Measurements from ENCODE around the gene ZNFX1. TPM values are rescaled to one million over a fixed set of nuclear protein-coding genes. Genes with fewer than 3 reads are reported as not detected.

The ZNFX1 gene
- 29.5 and 46.2 TPM in 2 replicates for total RNA-seq
- polyA plus RNA-seq, result 13.7 and 13.9 TPM in 2 replicates
- polyA plus RNA-seq (2012), result 27.4 and 33.1 TPM in 2 replicates
- 99.6 and 104 TPM in 2 replicates for polyA minus RNA-seq (ENCODE audit: low replicate concordance)

GRCh38 chr20:49278036-49278817, at the start of gene ZNFX1:
ZNFX1 (minus strand) TSS chr20:49278057; CDS start chr20:49275839, 2,218 bp downstream.
- H3K27ac ChIP-seq (ENCODE audit: insufficient read depth, low read length), result peak within 1 kb of the TSS; percentile 88
- DNase-seq (ENCODE audit: low read depth in 2 of 2), result peak; percentile 94 to 98
- TF ChIP-seq EZH2 (IDR thresholded peaks at IDR 0.05; ENCODE audit: low read length, missing control alignments), result no peak
- no peak for TF ChIP-seq CTCF (conservative IDR thresholded peaks at IDR 0.05 in 1 of 2, IDR thresholded peaks at IDR 0.05 in 1 of 2; ENCODE audit: low read depth in 1 of 2, low read length in 2 of 2)
- H3K36me3 ChIP-seq (ENCODE audit: control insufficient read depth, insufficient read depth, low read length), result peaks cover 34% of the 10 kb centered on the region
- H3K4me2 ChIP-seq (ENCODE audit: extremely low read depth, insufficient read depth, low read length), result peak within 1 kb of the TSS; percentile 92
- H3K9ac ChIP-seq (ENCODE audit: insufficient read depth, low read length), result peak within 1 kb of the TSS; percentile 84
- H3K4me1 ChIP-seq (ENCODE audit: control insufficient read depth, extremely low read depth, insufficient read depth, low read length), result peaks cover 3% of the 10 kb centered on the region
- H3K4me3 ChIP-seq (replicated peaks in 1 of 4; ENCODE audit: control extremely low read depth in 1 of 4, insufficient read depth in 1 of 4, low read depth in 3 of 4, low read length in 4 of 4), result peak within 1 kb of the TSS; percentile 64 to 100 (median 91)
- peaks cover 9% of the 10 kb centered on the region for H4K20me1 ChIP-seq (ENCODE audit: control insufficient read depth, extremely low read depth, insufficient read depth, low read length)
- no peaks in the 10 kb centered on the region for H3K27me3 ChIP-seq (ENCODE audit: control insufficient read depth, insufficient read depth, low read length)
- H2AFZ ChIP-seq (ENCODE audit: low read length), result peak within 1 kb of the TSS; percentile 67
- peaks cover 10% of the 10 kb centered on the region for H3K9me3 ChIP-seq (ENCODE audit: control insufficient read depth, insufficient read depth, low read depth, low read length)
- peaks cover 81% of the 10 kb centered on the region for H3K79me2 ChIP-seq (ENCODE audit: control insufficient read depth, insufficient read depth, low read length)

- Histone ChIP-seq H3K27ac (ENCODE audit: insufficient read depth, low read length) (no peak overlapping the region), H3K4me3 (replicated peaks in 1 of 4; ENCODE audit: control extremely low read depth in 1 of 4, insufficient read depth in 1 of 4, low read depth in 3 of 4, low read length in 4 of 4) (no peak overlapping the region), H4K20me1 (ENCODE audit: control insufficient read depth, extremely low read depth, insufficient read depth, low read length) (no peaks in the 10 kb centered on the region), H3K9me3 (ENCODE audit: control insufficient read depth, insufficient read depth, low read depth, low read length) (no peaks in the 10 kb centered on the region), H3K4me2 (ENCODE audit: extremely low read depth, insufficient read depth, low read length) (peak overlapping the region; percentile 63), H2AFZ (ENCODE audit: low read length) (no peak overlapping the region), H3K9ac (ENCODE audit: insufficient read depth, low read length) (no peak overlapping the region), H3K36me3 (ENCODE audit: control insufficient read depth, insufficient read depth, low read length) (no peaks in the 10 kb centered on the region), H3K27me3 (ENCODE audit: control insufficient read depth, insufficient read depth, low read length) (peaks cover 43% of the 10 kb centered on the region), H3K4me1 (ENCODE audit: control insufficient read depth, extremely low read depth, insufficient read depth, low read length) (no peaks in the 10 kb centered on the region), H3K79me2 (ENCODE audit: control insufficient read depth, insufficient read depth, low read length) (no peaks in the 10 kb centered on the region)
- TF ChIP-seq CTCF (conservative IDR thresholded peaks at IDR 0.05 in 1 of 2, IDR thresholded peaks at IDR 0.05 in 1 of 2; ENCODE audit: low read depth in 1 of 2, low read length in 2 of 2) (no peak), EZH2 (IDR thresholded peaks at IDR 0.05; ENCODE audit: low read length, missing control alignments) (no peak)
- peak in 1 of 2 donors; percentile 58 for DNase-seq (ENCODE audit: low read depth in 2 of 2)
These were observed 48.2 kb upstream of the ZNFX1 start for GRCh38 chr20:49326026-49326425.

GRCh38 chr20:49324306-49324705, 46.4 kb upstream of the ZNFX1 start:
- no peak overlapping the region for H3K27ac ChIP-seq (ENCODE audit: insufficient read depth, low read length)
- no peaks in the 10 kb centered on the region for H3K36me3 ChIP-seq (ENCODE audit: control insufficient read depth, insufficient read depth, low read length)
- DNase-seq (ENCODE audit: low read depth in 2 of 2), result no peak
- H3K4me1 ChIP-seq (ENCODE audit: control insufficient read depth, extremely low read depth, insufficient read depth, low read length), result no peaks in the 10 kb centered on the region
- H3K79me2 ChIP-seq (ENCODE audit: control insufficient read depth, insufficient read depth, low read length), result no peaks in the 10 kb centered on the region
- H4K20me1 ChIP-seq (ENCODE audit: control insufficient read depth, extremely low read depth, insufficient read depth, low read length), result no peaks in the 10 kb centered on the region
- peaks cover 57% of the 10 kb centered on the region for H3K27me3 ChIP-seq (ENCODE audit: control insufficient read depth, insufficient read depth, low read length)
- TF ChIP-seq CTCF (conservative IDR thresholded peaks at IDR 0.05 in 1 of 2, IDR thresholded peaks at IDR 0.05 in 1 of 2; ENCODE audit: low read depth in 1 of 2, low read length in 2 of 2), result no peak
- TF ChIP-seq EZH2 (IDR thresholded peaks at IDR 0.05; ENCODE audit: low read length, missing control alignments), result no peak
- no peak overlapping the region for H3K4me3 ChIP-seq (replicated peaks in 1 of 4; ENCODE audit: control extremely low read depth in 1 of 4, insufficient read depth in 1 of 4, low read depth in 3 of 4, low read length in 4 of 4)
- H3K9ac ChIP-seq (ENCODE audit: insufficient read depth, low read length), result no peak overlapping the region
- H2AFZ ChIP-seq (ENCODE audit: low read length), result no peak overlapping the region
- H3K4me2 ChIP-seq (ENCODE audit: extremely low read depth, insufficient read depth, low read length), result no peak overlapping the region
- H3K9me3 ChIP-seq (ENCODE audit: control insufficient read depth, insufficient read depth, low read depth, low read length), result no peaks in the 10 kb centered on the region
